ENCODE results near the gene CACNA1G. TPM values are rescaled to one million over a fixed set of nuclear protein-coding genes. Genes with fewer than 3 reads are reported as not detected.

CACNA1G gene
- total RNA-seq, 2 experiments from 2014 or later = 0.22 to 0.24 TPM

DNA sequence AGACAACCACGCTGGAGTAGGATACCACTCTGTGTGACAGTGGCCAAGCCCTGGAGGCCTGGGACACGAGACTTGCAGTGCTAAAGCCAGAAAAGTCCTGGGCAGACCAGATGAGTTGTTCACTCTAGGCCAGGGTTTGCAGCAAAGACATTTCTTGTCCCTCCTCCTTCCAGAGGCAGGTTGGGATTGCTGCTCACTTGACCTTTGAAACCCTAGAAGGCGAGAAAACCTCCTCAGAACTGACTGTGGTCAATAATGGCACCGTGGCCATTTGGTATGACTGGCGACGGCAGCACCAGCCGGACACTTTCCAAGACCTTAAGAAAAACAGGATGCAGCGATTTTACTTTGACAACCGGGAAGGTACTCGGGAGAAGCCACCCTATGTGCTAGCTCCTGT, 37.7 kb upstream of the CACNA1G start:
- no peak for DNase-seq
- Mint-ChIP-seq H3K4me3 (no peak overlapping the region), H3K36me3 (ENCODE audit: low read depth) (no peaks in the 10 kb centered on the region), H3K4me1 (ENCODE audit: low read depth) (peaks cover 3% of the 10 kb centered on the region), H3K27me3 (ENCODE audit: low read depth) (no peaks in the 10 kb centered on the region), H3K9me3 (no peaks in the 10 kb centered on the region), H3K27ac (no peak overlapping the region)
- intact Hi-C loops (cut with micrococcal nuclease) = no loop called here
- CTCF ChIA-PET = interaction anchor here (0.6 kb wide), 2 partner anchors 22 to 271 kb away, joined by 3 read pairs; no protein-coding TSS in a partner anchor

DNA sequence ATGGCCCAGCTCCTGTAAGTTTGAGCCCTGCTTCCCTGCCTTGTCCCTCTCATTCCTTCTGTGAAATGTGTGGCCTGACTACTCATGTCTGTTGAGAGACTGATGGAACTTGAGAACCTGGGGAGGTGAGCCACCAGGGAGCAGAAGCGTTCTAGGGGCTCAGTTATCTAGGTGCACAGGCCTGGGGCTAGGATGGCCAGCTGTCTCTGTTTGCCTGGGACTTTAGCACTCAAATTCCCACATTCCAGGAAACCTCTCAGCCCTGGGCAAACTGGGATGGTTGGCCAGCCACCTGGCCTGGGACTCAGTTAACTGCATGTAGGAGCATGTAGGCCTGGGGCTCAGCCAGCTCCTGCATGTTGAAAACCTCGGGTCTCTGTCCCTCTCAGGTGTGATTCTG, 37.3 kb upstream of the CACNA1G start:
- Mint-ChIP-seq H3K27me3 (ENCODE audit: low read depth) (no peaks in the 10 kb centered on the region), H3K9me3 (no peaks in the 10 kb centered on the region), H3K27ac (no peak overlapping the region), H3K4me1 (ENCODE audit: low read depth) (no peaks in the 10 kb centered on the region), H3K4me3 (no peak overlapping the region), H3K36me3 (ENCODE audit: low read depth) (no peaks in the 10 kb centered on the region)
- intact Hi-C loops (cut with micrococcal nuclease) = no loop called here
- no peak for DNase-seq
- CTCF ChIA-PET = interaction anchor here (0.6 kb wide), 2 partner anchors 23 to 271 kb away, joined by 3 read pairs; no protein-coding TSS in a partner anchor

DNA sequence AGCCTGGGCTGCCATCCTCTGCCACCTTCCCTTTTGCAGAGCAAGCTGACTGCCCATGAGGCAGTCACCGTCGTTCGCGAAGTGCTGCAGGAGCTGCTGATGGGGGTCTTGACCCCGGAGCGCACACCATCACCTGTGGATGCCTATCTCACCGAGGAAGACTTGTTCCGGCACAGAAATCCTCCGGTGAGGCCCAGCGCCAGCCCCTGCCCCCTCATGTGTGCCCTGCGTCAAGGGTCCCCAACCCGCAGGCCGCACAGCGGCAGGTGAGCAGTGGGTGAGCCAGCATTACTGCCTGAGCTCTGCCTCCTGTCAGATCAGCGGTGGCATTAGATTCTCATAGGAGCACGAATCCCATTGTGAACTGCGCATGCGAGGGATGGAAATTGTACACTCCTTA, 35.7 kb upstream of the CACNA1G start:
- CTCF ChIA-PET = interaction anchor here (0.6 kb wide), 1 partner anchor 135 kb away, joined by 4 read pairs; no protein-coding TSS in a partner anchor
- intact Hi-C loops (cut with micrococcal nuclease) = no loop called here
- Mint-ChIP-seq H3K27ac (no peak overlapping the region), H3K9me3 (no peaks in the 10 kb centered on the region), H3K4me1 (ENCODE audit: low read depth) (no peaks in the 10 kb centered on the region), H3K36me3 (ENCODE audit: low read depth) (no peaks in the 10 kb centered on the region), H3K27me3 (ENCODE audit: low read depth) (peaks cover 8% of the 10 kb centered on the region), H3K4me3 (no peak overlapping the region)
- DNase-seq = no peak

DNA sequence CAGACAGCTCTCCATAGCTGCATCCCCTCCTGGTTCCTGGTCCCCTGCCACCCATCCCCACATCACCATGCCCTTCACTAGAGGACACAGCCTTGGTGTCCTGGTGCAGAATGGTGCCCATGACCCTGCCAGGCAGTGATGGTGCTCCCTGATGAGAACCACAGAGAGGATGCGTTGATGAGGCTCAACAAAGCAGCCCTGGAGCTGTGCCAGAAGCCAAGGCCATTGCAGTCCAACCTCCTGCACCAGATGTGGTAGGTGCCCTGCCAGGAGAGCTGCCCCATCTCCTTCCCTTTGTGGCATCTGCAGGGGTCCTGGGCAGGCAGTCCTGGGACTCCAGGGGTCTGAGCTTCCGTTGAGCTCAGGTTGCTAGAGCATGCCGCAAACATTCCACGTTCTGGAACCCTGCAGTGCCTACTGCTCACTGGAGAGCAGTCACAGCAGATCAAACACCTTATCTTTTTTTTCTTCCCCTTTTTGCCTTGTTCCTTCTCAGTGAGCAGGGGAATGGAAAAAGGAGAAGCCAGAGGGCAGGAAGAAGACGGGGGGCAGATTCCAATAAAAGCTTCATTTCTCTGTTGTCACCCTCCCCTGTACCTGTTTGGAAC, 33.3 kb upstream of the CACNA1G start:
- Mint-ChIP-seq H3K27ac (no peak overlapping the region), H3K4me1 (ENCODE audit: low read depth) (no peaks in the 10 kb centered on the region), H3K4me3 (no peak overlapping the region), H3K27me3 (ENCODE audit: low read depth) (peaks cover 27% of the 10 kb centered on the region), H3K36me3 (ENCODE audit: low read depth) (no peaks in the 10 kb centered on the region), H3K9me3 (no peaks in the 10 kb centered on the region)
- intact Hi-C loops (cut with micrococcal nuclease) = no loop called here
- CTCF ChIA-PET = interaction anchor here (0.6 kb wide), 1 partner anchor 173 kb away, joined by 3 read pairs; no protein-coding TSS in a partner anchor
- DNase-seq = no peak

DNA sequence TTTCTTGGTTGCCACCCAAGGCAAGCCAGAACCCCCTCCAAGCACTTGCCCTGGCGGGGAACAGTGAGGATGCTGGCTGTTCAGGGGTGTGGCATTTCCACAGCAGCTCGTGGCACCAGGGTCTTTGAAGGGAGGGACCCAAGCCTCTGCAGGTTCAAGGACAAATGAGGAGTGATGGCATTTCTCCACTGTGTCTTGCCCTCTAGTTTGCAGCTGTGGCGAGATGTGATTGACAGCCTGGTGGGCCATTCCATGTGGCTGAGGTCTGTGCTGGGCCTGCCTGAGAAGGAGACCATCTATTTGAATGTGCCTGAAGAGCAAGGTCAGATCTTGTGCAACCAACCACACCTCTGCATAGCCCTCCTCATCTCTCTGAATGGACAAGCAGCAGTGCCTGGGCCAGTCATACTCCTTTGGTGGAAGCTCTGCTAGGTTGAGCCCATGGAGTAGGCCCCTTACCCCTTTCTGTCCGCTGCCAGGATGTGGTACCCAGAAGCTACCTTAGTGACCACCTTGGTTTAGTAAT, 32.5 kb upstream of the CACNA1G start:
- no peak overlapping the region for H3K27ac Mint-ChIP-seq
- H3K9me3 Mint-ChIP-seq = no peaks in the 10 kb centered on the region
- no peak overlapping the region for H3K4me3 Mint-ChIP-seq
- H3K36me3 Mint-ChIP-seq (ENCODE audit: low read depth) = no peaks in the 10 kb centered on the region
- H3K27me3 Mint-ChIP-seq (ENCODE audit: low read depth) = peaks cover 34% of the 10 kb centered on the region
- no peak for DNase-seq
- intact Hi-C loops (cut with micrococcal nuclease) = no loop called here
- H3K4me1 Mint-ChIP-seq (ENCODE audit: low read depth) = peaks cover 2% of the 10 kb centered on the region
- CTCF ChIA-PET = no interaction called here

DNA sequence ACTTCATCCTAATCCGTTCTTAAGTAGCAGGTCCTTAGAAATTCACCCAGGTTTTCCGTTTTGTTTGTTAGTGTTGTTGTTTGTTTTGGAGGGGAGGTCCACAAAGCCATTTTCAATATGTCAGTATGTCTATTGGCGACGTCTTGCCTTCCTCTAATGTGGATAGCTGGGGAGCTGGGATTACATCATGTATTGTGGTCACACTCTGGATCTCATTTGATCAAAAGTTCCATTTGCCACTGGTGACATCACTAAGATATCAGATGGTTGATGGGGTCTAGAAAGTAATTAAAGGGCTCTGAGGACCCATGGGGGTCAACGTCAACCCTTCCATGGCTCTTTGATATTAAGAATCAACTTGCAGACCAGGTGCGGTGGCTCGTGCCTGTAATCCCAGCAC, 30.7 kb upstream of the CACNA1G start:
- Mint-ChIP-seq H3K27ac (no peak overlapping the region), H3K27me3 (ENCODE audit: low read depth) (peaks cover 49% of the 10 kb centered on the region), H3K9me3 (no peaks in the 10 kb centered on the region), H3K4me1 (ENCODE audit: low read depth) (peaks cover 15% of the 10 kb centered on the region), H3K4me3 (no peak overlapping the region), H3K36me3 (ENCODE audit: low read depth) (no peaks in the 10 kb centered on the region)
- no peak for DNase-seq
- CTCF ChIA-PET = no interaction called here
- intact Hi-C loops (cut with micrococcal nuclease) = no loop called here

DNA sequence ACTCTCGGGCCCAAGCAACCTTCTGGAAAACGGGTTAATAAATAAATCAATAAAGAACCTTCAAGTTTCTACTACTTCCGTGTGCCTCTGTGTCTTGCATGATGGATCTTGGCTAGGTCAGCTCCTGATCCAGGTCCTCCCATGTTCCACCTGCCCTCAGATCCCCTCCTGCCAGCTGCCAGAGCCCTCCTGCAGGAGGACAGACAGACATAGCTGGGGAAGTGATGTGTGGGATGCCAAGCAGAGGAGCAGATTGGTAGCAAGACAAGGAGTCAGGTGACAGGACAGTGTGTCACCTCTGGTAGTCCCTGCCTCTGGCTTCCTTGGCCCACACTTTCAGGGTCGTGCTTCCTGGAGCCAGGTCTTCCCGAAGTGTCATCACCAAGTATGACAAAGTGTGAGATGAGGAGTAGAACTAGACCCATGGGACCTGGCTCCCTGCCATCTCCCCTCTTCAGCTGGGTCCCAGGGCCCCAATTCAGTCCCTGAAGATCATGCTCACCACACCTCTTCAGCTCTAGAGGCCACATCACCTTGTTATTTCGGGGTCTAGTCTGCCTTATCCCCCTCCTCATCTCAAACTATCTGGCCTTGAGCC, 29.0 kb upstream of the CACNA1G start:
- H3K36me3 Mint-ChIP-seq (ENCODE audit: low read depth) = no peaks in the 10 kb centered on the region
- no peak overlapping the region for H3K27ac Mint-ChIP-seq
- CTCF ChIA-PET = interaction anchor here (0.6 to 1.4 kb wide), 4 partner anchors 16 to 149 kb away, joined by 3 to 6 read pairs (median 4); no protein-coding TSS in a partner anchor
- intact Hi-C loops (cut with micrococcal nuclease) = no loop called here
- no peak overlapping the region for H3K4me3 Mint-ChIP-seq
- H3K4me1 Mint-ChIP-seq (ENCODE audit: low read depth) = peaks cover 15% of the 10 kb centered on the region
- no peaks in the 10 kb centered on the region for H3K9me3 Mint-ChIP-seq
- no peak for DNase-seq
- H3K27me3 Mint-ChIP-seq (ENCODE audit: low read depth) = peaks cover 49% of the 10 kb centered on the region

DNA sequence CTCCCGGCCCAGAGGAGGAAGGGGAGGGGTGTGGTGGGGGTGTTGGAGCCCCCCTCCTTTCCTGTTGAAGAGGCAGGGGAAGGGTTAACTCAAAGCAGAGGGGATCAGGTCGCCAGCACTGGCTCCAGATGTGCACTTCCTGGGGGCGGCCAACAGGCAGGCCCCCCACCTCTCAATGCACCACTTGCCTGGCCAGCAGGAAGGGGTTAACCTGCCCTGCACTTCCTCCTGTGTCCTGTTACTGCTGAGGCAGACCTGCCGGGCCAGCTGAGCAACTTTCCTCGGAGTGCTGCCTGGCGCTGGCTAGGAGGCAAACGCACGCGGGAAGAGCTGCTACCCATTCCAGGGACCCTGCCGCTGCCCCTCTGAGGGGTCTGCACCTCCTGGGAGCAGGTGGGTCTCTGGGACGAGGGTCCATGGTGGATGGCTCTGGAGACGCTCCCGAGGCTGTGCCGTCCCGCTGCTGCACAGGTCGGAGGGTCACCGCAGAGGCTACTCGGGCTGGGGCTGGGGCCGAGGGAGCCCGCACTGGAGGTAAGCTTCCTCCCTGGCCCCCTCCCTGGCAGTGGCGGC, 28.0 kb upstream of the CACNA1G start, which contains the start of gene EPN3:
EPN3 (plus strand) TSS at position 284 of the 573 bp plus-strand sequence. CDS start 3,822 bp downstream, outside the sequence.
- no peak for DNase-seq
- no peak within 1 kb of the TSS for H3K27ac Mint-ChIP-seq
- peaks cover 15% of the 10 kb centered on the region for H3K4me1 Mint-ChIP-seq (ENCODE audit: low read depth)
- intact Hi-C loops (cut with micrococcal nuclease) = no loop called here
- no peaks in the 10 kb centered on the region for H3K36me3 Mint-ChIP-seq (ENCODE audit: low read depth)
- peaks cover 49% of the 10 kb centered on the region for H3K27me3 Mint-ChIP-seq (ENCODE audit: low read depth)
- no peak within 1 kb of the TSS for H3K4me3 Mint-ChIP-seq
- CTCF ChIA-PET = interaction anchor here (0.6 kb wide), 1 partner anchor 201 kb away, joined by 5 read pairs; no protein-coding TSS in a partner anchor
- no peaks in the 10 kb centered on the region for H3K9me3 Mint-ChIP-seq

DNA sequence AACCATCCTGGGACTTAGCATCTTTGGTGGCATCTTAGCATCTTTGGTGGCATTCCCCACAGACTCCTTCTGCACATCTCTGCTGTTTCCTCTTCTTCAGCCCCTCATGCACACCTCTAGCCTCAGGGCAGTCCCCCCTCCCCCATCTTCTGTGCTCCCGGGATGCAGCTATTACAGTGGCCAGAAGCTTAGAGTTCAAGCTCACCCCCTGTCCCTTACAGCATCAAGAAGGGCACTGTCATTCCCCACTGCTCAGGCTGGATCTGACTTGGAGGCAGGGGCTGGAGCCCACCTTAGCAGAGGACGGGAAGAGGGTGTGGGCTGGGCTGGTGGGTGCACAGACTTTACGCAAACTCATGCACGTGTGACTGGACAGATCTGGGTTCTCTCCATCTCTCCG, 27.3 kb upstream of the CACNA1G start:
- Mint-ChIP-seq H3K27ac (no peak overlapping the region), H3K27me3 (ENCODE audit: low read depth) (peaks cover 49% of the 10 kb centered on the region), H3K4me1 (ENCODE audit: low read depth) (peaks cover 15% of the 10 kb centered on the region), H3K36me3 (ENCODE audit: low read depth) (no peaks in the 10 kb centered on the region), H3K9me3 (no peaks in the 10 kb centered on the region), H3K4me3 (no peak overlapping the region)
- DNase-seq = no peak
- CTCF ChIA-PET = interaction anchor here (0.6 to 1.2 kb wide), 3 partner anchors 49 to 201 kb away, joined by 3 to 5 read pairs (median 3); no protein-coding TSS in a partner anchor
- intact Hi-C loops (cut with micrococcal nuclease) = no loop called here

DNA sequence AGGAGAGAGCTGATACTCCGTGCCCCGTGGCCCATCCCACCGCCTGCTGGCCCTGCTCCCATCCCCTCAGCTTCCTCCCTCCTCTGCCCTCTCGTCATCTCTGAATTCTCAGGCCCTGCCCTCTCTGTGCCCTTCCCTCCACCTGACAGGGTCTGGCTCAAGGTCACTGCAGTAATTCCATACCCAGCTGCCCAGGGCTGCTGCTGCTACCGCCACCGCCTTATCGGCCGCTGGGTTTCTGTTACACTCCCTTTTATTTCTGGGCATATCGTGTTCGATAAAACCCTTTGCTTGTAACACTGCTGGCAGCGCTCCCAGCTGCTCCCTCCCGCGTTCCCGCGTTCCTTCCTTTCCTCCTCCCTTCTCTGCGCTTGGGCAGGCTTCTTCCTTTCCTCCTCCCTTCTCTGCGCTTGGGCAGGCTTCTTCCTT, 26.8 kb upstream of the CACNA1G start:
- Mint-ChIP-seq H3K4me1 (ENCODE audit: low read depth) (peaks cover 15% of the 10 kb centered on the region), H3K4me3 (no peak overlapping the region), H3K27ac (no peak overlapping the region), H3K27me3 (ENCODE audit: low read depth) (peaks cover 49% of the 10 kb centered on the region), H3K36me3 (ENCODE audit: low read depth) (no peaks in the 10 kb centered on the region), H3K9me3 (no peaks in the 10 kb centered on the region)
- CTCF ChIA-PET = interaction anchor here (0.6 to 1.2 kb wide), 2 partner anchors 50 to 185 kb away, joined by 3 read pairs; no protein-coding TSS in a partner anchor
- DNase-seq = no peak
- intact Hi-C loops (cut with micrococcal nuclease) = no loop called here

DNA sequence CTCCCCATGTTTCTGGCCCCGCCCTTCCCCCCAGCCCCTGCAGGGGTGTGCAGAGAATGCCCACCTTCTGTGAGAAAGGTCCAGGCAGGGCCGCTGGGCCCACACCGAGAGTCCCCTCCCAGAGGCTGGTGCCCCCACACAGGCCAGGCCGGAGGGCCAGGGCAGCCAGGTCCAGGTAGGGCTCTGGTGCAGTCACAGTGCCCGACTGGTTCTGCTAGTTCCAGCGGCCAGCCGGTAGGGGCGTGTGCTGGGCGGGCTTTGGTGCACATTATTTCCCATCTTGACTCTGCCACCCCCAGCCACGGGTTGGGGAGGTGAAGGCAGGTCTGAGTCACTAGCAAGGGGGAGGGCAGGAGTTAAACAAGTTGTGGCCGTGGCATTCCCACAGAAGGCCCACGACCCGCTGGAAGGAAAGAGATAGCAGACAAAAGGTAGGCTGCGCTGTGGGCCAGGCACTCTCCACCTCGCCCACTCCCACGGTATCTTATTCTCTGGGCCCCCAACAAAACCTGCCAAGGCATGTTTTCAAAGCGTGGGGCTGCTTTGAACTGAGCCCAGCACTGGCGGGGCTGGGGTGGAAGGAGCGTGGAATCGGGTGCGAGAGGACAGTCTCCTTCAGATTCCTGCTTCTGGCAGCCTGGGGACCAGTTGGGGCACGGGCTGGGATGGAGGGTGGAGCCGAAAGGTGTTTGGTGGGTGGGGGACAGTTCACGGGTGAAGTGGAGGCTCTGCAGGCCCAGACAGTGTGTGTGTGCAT, 26.1 kb upstream of the CACNA1G start:
- DNase-seq = peak; percentile 37
- no peaks in the 10 kb centered on the region for H3K9me3 Mint-ChIP-seq
- H3K27me3 Mint-ChIP-seq (ENCODE audit: low read depth) = peaks cover 44% of the 10 kb centered on the region
- no peak overlapping the region for H3K4me3 Mint-ChIP-seq
- intact Hi-C loops (cut with micrococcal nuclease) = no loop called here
- H3K36me3 Mint-ChIP-seq (ENCODE audit: low read depth) = no peaks in the 10 kb centered on the region
- CTCF ChIA-PET = interaction anchor here (1.2 kb wide), 1 partner anchor 50 kb away, joined by 3 read pairs; no protein-coding TSS in a partner anchor
- no peak overlapping the region for H3K27ac Mint-ChIP-seq
- H3K4me1 Mint-ChIP-seq (ENCODE audit: low read depth) = peaks cover 15% of the 10 kb centered on the region

DNA sequence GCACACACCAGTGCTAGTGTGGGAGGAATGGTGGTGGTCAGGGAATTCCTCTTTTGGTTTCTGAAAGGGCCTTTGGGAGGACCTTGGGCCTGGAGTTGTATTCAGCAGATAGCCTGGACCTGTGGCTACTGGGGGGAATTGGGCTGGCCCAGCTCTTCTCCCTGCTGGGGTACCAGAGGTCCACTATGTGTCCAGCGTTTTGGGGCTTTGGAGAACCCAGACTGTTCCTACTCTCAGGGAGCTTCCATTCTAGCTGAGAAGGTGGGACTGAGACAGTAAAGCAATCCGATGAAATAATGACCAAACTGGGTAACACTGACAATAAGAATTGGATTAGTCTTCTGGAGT, 25.6 kb upstream of the CACNA1G start:
- H3K27me3 Mint-ChIP-seq (ENCODE audit: low read depth) = peaks cover 40% of the 10 kb centered on the region
- no peaks in the 10 kb centered on the region for H3K36me3 Mint-ChIP-seq (ENCODE audit: low read depth)

More for the DNA sequence above, 25.6 kb upstream of the CACNA1G start:
- no peak overlapping the region for H3K27ac Mint-ChIP-seq
- intact Hi-C loops (cut with micrococcal nuclease) = no loop called here
- peaks cover 15% of the 10 kb centered on the region for H3K4me1 Mint-ChIP-seq (ENCODE audit: low read depth)
- DNase-seq = no peak
- H3K4me3 Mint-ChIP-seq = no peak overlapping the region
- CTCF ChIA-PET = no interaction called here
- H3K9me3 Mint-ChIP-seq = no peaks in the 10 kb centered on the region
